ENCODE data around the gene ARHGAP11A.
A peak's percentile ranks its signal among the peaks of the same experiment; 100 is the strongest.

Gene ARHGAP11A

DNA sequence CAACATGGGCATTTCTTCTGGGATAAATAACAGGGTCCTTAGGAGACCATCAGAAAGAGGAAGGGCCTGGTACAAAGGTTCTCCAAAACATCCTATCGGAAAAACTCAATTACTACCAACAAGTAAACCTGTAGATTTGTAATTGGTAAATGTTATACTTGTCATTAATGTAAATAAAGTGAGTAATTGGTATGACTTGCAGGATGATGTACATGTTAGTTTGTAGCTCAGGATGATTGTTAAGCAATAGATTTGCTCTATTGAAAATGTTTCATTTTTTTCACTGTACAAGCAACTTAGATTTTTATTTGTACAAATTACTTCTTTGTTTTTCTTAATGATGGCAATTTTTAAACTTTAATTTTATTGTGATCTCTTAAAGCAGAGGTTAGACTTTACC, 22.4 kb downstream of the ARHGAP11A start:
- TF ChIP-seq, protein P1, sequence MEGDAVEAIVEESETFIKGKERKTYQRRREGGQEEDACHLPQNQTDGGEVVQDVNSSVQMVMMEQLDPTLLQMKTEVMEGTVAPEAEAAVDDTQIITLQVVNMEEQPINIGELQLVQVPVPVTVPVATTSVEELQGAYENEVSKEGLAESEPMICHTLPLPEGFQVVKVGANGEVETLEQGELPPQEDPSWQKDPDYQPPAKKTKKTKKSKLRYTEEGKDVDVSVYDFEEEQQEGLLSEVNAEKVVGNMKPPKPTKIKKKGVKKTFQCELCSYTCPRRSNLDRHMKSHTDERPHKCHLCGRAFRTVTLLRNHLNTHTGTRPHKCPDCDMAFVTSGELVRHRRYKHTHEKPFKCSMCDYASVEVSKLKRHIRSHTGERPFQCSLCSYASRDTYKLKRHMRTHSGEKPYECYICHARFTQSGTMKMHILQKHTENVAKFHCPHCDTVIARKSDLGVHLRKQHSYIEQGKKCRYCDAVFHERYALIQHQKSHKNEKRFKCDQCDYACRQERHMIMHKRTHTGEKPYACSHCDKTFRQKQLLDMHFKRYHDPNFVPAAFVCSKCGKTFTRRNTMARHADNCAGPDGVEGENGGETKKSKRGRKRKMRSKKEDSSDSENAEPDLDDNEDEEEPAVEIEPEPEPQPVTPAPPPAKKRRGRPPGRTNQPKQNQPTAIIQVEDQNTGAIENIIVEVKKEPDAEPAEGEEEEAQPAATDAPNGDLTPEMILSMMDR (IDR thresholded peaks at IDR 0.05; ENCODE audit: low read depth, low read length, missing control alignments) = no peak
- DNase-seq (ENCODE audit: extremely low read depth, low read depth) = no peak
- no peak overlapping the region for H3K4me3 ChIP-seq (replicated peaks; ENCODE audit: low read depth, low read length)

DNA sequence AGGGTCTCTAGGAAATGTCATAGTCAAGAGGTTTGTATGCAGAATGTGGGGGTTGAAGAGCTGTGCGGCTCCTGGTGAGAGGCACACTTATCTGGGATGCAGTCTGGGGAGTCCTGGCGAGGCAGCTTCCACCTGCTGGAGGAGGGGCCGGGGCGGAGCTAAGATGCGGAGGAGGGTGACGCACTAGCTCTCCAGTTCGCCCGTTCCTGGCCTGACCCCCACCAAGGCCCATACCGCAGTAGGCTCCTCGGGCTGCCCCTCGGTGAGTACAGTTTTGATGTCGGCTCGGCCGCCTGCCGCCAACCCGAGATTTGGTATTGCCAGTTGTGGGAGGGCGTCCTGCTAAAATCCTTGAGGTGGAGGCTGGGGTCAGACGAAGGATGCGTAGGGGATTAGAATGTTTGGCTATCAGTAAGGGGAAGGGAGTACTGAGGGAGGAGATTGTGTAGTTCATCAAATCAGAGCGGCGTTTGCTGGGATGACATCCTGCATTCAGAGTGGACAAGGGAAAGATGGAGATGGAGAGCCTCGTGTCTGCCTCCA, 26.3 kb downstream of the ARHGAP11A start, which contains the start of gene SCG5:
Gene SCG5 (plus strand): TSS at position 194 of the 543 bp plus-strand sequence. CDS start 1,883 bp downstream, outside the sequence.
- H3K4me3 ChIP-seq (replicated peaks; ENCODE audit: low read depth, low read length) = no peak within 1 kb of the TSS
- DNase-seq (ENCODE audit: extremely low read depth, low read depth) = no peak
- TF ChIP-seq, protein P1 (IDR thresholded peaks at IDR 0.05; ENCODE audit: low read depth, low read length, missing control alignments) = no peak

DNA sequence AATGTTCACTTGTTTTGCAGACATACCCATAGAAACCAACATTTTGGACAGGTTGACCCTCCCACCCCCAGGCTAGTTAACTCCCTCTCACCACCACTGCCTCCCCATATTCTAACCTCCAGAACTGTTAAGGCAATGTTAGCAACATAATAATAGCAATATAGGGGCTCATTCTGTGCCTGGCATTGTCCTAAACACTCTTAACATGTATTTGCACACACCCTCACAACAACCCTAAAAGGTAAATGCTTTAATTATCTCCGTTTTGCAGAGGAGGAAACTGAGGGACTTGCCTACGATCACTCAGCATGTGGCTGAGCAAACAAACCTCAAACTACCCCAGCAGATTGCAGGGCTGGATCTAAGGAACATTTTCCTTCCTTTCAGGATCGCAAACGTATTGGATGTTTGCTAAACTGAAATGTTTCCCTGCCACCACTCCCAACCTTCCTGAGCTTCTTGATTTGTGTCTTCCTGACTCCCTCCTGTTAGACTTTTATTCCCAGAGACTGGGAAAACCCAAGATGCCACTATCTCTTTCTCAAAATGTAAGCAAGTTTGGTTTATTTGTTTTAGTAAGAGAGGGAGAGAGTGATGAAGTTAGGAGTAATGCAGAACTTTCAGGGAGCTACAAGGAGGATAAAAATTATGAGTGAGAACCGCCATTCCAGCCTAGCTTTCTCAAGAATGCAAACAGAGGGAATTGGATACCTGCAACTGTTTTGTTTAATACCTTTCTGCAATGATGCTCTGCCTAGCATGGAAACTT, 27.5 kb downstream of the ARHGAP11A start:
- no peak for DNase-seq (ENCODE audit: extremely low read depth, low read depth)
- TF ChIP-seq, protein P1 (IDR thresholded peaks at IDR 0.05; ENCODE audit: low read depth, low read length, missing control alignments) = no peak
- no peak overlapping the region for H3K4me3 ChIP-seq (replicated peaks; ENCODE audit: low read depth, low read length)

DNA sequence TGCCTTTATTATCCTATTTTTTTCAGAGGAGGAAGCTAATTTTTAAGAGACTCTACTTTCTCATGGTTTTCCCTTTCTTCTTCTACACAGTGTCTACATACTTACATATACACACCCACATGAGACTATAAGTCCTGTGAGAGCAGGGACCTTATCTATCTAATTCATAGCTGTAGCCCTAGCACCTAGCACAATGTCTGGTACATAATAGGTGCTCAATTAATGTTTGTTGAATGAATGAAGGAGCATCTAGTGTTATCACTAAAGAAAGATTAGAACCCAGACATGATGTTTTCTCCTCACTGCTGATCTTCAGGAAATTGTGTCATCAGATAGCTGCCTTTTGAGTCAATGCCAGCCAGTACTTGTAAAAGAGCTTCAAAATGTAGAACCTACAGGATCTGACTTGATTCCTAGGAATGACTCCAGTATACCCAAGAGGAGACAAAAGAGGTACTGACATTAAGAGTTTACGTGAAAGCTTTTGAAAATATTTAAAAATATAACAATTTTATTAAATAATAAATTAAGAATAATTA, 28.7 kb downstream of the ARHGAP11A start:
- no peak overlapping the region for H3K4me3 ChIP-seq (replicated peaks; ENCODE audit: low read depth, low read length)
- TF ChIP-seq, protein P1 (IDR thresholded peaks at IDR 0.05; ENCODE audit: low read depth, low read length, missing control alignments) = no peak
- no peak for DNase-seq (ENCODE audit: extremely low read depth, low read depth)

DNA sequence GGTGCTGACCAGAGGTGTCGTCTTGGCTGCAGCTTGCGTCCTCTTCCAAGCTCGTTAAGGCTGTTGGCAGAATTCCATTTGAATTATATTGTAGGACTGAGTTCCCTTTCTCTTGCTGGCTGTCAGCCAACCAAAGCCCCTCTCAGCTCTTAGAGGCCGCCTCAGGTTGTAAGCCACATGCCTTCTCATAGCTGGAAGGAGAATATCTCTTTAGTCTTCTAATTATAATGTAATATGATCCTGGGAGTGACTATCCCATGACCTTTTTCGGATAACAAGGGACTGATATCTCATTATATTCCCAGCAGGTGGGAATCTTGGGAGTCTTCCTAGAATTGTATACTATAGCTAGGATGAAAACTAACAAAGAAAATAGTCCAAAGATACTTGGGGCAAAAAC, 31.0 kb downstream of the ARHGAP11A start:
- TF ChIP-seq, protein P1 (IDR thresholded peaks at IDR 0.05; ENCODE audit: low read depth, low read length, missing control alignments) = no peak
- no peak overlapping the region for H3K4me3 ChIP-seq (replicated peaks; ENCODE audit: low read depth, low read length)
- DNase-seq (ENCODE audit: extremely low read depth, low read depth) = no peak

DNA sequence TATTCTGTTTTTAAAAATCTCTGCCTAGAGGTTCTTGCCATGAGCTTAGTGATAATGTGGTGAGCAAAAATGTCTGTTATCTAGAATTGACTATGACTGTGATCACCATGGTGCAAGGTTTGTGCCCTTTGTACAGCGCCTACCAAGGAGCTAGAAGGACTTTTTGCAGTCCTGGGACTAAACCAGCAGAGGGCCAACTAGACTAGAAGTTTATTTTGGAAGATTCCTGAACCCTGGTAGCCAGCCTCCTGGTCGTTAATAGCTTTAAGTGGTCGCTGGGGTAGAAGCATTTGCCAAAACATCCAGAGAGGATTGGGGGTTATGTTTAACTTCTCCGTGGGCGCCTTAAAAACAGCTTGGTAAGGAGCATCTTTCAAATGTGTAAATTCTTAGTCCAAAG, 34.0 kb downstream of the ARHGAP11A start:
- no peak for DNase-seq (ENCODE audit: extremely low read depth, low read depth)
- H3K4me3 ChIP-seq (replicated peaks; ENCODE audit: low read depth, low read length) = no peak overlapping the region
- TF ChIP-seq, protein P1 (IDR thresholded peaks at IDR 0.05; ENCODE audit: low read depth, low read length, missing control alignments) = peak; percentile 40
